ENCODE data around the gene C5. TPM values are rescaled to one million over a fixed set of nuclear protein-coding genes. Genes with fewer than 3 reads are reported as not detected.

The C5 gene
- total RNA-seq, 1 donor, result 13.8 TPM

GRCh38 chr9:120915854-120916470 is 134.1 kb downstream of the C5 start:
- no peak for TF ChIP-seq CTCF (IDR thresholded peaks at IDR 0.05; ENCODE audit: insufficient read depth, low read length)
- no peak overlapping the region for H3K4me3 ChIP-seq (ENCODE audit: low read depth, low read length)
- no peak for DNase-seq (ENCODE audit: low read depth)

- no peak for TF ChIP-seq CTCF (IDR thresholded peaks at IDR 0.05; ENCODE audit: insufficient read depth, low read length)
- H3K4me3 ChIP-seq (ENCODE audit: low read depth, low read length), result no peak overlapping the region
- DNase-seq (ENCODE audit: low read depth), result no peak
Measured at GRCh38 chr9:120914953-120915352, 135.1 kb downstream of the C5 start.

GRCh38 chr9:120914396-120914795 is 135.7 kb downstream of the C5 start:
- DNase-seq (ENCODE audit: low read depth), result no peak
- H3K4me3 ChIP-seq (ENCODE audit: low read depth, low read length), result no peak overlapping the region
- TF ChIP-seq CTCF (IDR thresholded peaks at IDR 0.05; ENCODE audit: insufficient read depth, low read length), result no peak

- TF ChIP-seq CTCF (IDR thresholded peaks at IDR 0.05; ENCODE audit: insufficient read depth, low read length), result no peak
- DNase-seq (ENCODE audit: low read depth), result no peak
- H3K4me3 ChIP-seq (ENCODE audit: low read depth, low read length), result no peak overlapping the region
Measured at GRCh38 chr9:120913647-120914264, 136.3 kb downstream of the C5 start.

- no peak overlapping the region for H3K4me3 ChIP-seq (ENCODE audit: low read depth, low read length)
- no peak for DNase-seq (ENCODE audit: low read depth)
- TF ChIP-seq CTCF (IDR thresholded peaks at IDR 0.05; ENCODE audit: insufficient read depth, low read length), result no peak
Measured at GRCh38 chr9:120912958-120913646, 137.0 kb downstream of the C5 start.

GRCh38 chr9:120911295-120911837 is 138.7 kb downstream of the C5 start:
- no peak for TF ChIP-seq CTCF (IDR thresholded peaks at IDR 0.05; ENCODE audit: insufficient read depth, low read length)
- no peak overlapping the region for H3K4me3 ChIP-seq (ENCODE audit: low read depth, low read length)
- DNase-seq (ENCODE audit: low read depth), result no peak
